ENCODE measurements around the gene ZG16. TPM values are rescaled to one million over a fixed set of nuclear protein-coding genes. Genes with fewer than 3 reads are reported as not detected.

The ZG16 gene
- total RNA-seq, 2 experiments from 2014 or later, result not detected

- peaks cover 78% of the 10 kb centered on the region for H3K4me1 Mint-ChIP-seq
- H3K27me3 Mint-ChIP-seq, result no peaks in the 10 kb centered on the region
- peaks cover 53% of the 10 kb centered on the region for H3K36me3 Mint-ChIP-seq (ENCODE audit: low read depth)
- H3K4me3 Mint-ChIP-seq, result peak overlapping the region; percentile 98
- H3K9me3 Mint-ChIP-seq, result no peaks in the 10 kb centered on the region
- peak overlapping the region; percentile 94 for H3K27ac Mint-ChIP-seq
- ChIA-PET POLR2A (interaction anchor here (1.3 to 10.3 kb wide), 6 partner anchors 10 to 173 kb away, joined by 3 to 206 read pairs (median 6); partner anchors contain the start of genes HIRIP3, MAZ and TAOK2), CTCF (interaction anchor here (0.6 to 8.1 kb wide), 7 partner anchors 14 to 234 kb away, joined by 3 to 86 read pairs (median 12); partner anchors contain the start of genes KIF22 and MAZ)
- DNase-seq, result no peak
Measured at GRCh38 chr16:29821643-29822115, 43.6 kb downstream of the ZG16 start.

- H3K27me3 Mint-ChIP-seq, result no peaks in the 10 kb centered on the region
- peaks cover 68% of the 10 kb centered on the region for H3K4me1 Mint-ChIP-seq
- DNase-seq, result no peak
- ChIA-PET CTCF (interaction anchor here (1.2 to 1.3 kb wide), 2 partner anchors 8 to 23 kb away, joined by 5 to 8 read pairs; partner anchors contain the start of gene PAGR1), POLR2A (interaction anchor here (0.7 to 3.2 kb wide), 5 partner anchors 9 to 133 kb away, joined by 3 to 17 read pairs (median 7); partner anchors contain the start of genes KIF22, MAZ and PAGR1)
- peaks cover 38% of the 10 kb centered on the region for H3K36me3 Mint-ChIP-seq (ENCODE audit: low read depth)
- peak overlapping the region; percentile 70 for H3K27ac Mint-ChIP-seq
- H3K9me3 Mint-ChIP-seq, result no peaks in the 10 kb centered on the region
- peak overlapping the region; percentile 27 for H3K4me3 Mint-ChIP-seq
Measured at GRCh38 chr16:29824589-29825144, 46.6 kb downstream of the ZG16 start.

DNA sequence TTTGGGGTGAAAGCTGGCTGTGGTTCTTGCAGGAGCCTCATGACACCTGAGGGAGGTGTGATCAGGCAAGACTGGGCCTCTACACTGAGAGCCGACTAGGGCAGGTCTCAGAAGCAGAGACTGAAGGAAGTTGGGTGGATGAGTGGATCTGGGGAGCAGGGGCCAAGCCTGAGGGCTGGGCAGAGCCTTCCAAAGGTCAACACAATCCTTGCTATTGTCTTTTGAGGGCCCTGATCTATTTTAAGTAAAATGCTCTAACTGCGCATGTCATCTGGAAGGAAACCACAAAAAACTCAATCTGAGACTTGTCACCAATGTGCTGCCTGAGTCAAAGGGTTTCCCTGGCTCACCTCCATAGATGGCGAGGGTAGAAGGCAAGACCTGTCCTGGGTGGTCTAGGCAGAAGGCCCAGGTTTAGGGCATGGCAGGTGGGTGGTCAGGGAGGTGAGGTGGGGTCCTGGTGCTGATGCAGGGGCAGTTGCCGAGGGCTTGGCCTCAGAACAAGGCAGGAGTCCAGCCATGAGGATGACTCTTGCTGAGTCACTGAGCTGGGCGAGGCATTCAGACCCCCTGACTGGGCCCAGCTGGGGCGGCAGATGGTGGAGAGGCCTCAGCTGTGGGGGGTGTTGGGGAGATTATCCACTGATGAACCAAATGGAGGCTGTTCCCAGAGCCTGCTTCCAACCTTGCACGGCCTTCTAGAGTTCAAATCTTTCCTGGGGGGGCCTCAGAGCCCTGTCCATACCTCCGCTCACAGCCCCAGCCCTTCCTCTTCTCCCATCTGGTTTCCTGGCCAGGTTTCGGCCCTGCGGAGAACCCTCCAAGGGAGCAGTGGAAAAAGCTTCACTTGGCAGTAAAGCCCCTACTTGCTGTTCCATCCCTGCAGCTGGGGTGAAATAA lies 47.3 kb downstream of the ZG16 start:
- ChIA-PET POLR2A (interaction anchor here (0.8 to 3.3 kb wide), 9 partner anchors 9 to 126 kb away, joined by 3 to 17 read pairs (median 4); partner anchors contain the start of genes KCTD13, KIF22, MAZ and PAGR1), CTCF (interaction anchor here (0.7 to 3.4 kb wide), 7 partner anchors 8 to 230 kb away, joined by 3 to 12 read pairs (median 5); partner anchors contain the start of gene PAGR1)
- Mint-ChIP-seq H3K27me3 (no peaks in the 10 kb centered on the region), H3K9me3 (no peaks in the 10 kb centered on the region), H3K4me1 (peaks cover 63% of the 10 kb centered on the region), H3K27ac (peak overlapping the region; percentile 70), H3K36me3 (ENCODE audit: low read depth) (peaks cover 36% of the 10 kb centered on the region), H3K4me3 (peak overlapping the region; percentile 27)
- peak; percentile 49 for DNase-seq

GRCh38 chr16:29826342-29826695 lies 48.3 kb downstream of the ZG16 start:
- POLR2A ChIA-PET, result interaction anchor here (0.8 to 3.3 kb wide), 8 partner anchors 10 to 135 kb away, joined by 3 to 17 read pairs (median 4); partner anchors contain the start of genes KCTD13, MAZ and PAGR1
- H3K4me3 Mint-ChIP-seq, result no peak overlapping the region
- no peak for DNase-seq
- H3K36me3 Mint-ChIP-seq (ENCODE audit: low read depth), result peaks cover 33% of the 10 kb centered on the region
- no peaks in the 10 kb centered on the region for H3K27me3 Mint-ChIP-seq
- H3K9me3 Mint-ChIP-seq, result no peaks in the 10 kb centered on the region
- CTCF ChIA-PET, result interaction anchor here (0.6 to 3.4 kb wide), 10 partner anchors 8 to 125 kb away, joined by 3 to 12 read pairs (median 4); partner anchors contain the start of genes KIF22 and PAGR1
- no peak overlapping the region for H3K27ac Mint-ChIP-seq
- peaks cover 58% of the 10 kb centered on the region for H3K4me1 Mint-ChIP-seq

DNA sequence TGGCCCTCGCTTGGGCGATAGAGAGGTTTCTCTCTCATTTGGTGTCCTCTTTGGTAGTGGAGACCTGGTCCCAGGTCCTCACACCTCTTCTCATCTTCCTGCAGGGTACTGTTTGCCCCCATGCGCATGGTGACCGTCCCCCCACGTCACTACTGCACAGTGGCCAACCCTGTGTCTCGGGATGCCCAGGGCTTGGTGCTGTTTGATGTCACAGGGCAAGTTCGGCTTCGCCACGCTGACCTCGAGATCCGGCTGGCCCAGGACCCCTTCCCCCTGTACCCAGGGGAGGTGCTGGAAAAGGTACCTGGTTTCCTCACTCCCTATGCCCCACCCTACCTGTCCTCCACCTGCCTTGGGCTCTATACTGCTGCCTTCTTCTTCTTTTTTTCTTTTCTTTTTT lies 52.7 kb downstream of the ZG16 start:
- H3K27me3 Mint-ChIP-seq, result no peaks in the 10 kb centered on the region
- no peaks in the 10 kb centered on the region for H3K9me3 Mint-ChIP-seq
- DNase-seq, result no peak
- ChIA-PET POLR2A (no interaction called here), CTCF (no interaction called here)
- H3K4me3 Mint-ChIP-seq, result no peak overlapping the region
- peaks cover 22% of the 10 kb centered on the region for H3K4me1 Mint-ChIP-seq
- peaks cover 43% of the 10 kb centered on the region for H3K36me3 Mint-ChIP-seq (ENCODE audit: low read depth)
- no peak overlapping the region for H3K27ac Mint-ChIP-seq

DNA sequence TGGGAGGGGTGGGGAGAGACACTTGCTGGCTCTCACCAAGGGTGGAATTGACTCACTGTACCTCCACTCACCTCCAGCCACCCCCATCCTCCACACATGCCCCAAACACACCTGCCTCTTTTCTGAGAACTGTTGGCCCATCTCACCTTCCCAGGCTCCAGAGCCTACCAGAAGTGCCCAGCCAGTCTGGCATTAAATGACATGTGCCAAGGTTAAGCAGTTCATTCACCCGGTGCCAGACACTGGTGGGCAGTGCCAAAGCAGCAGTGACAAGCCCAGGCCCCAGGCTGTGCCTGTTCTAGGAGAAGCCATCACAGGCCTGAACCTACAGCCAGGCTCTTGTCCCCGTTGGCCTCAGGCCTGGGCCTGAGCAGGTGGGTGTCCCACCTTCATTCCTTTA lies 53.4 kb downstream of the ZG16 start:
- H3K27ac Mint-ChIP-seq, result no peak overlapping the region
- DNase-seq, result no peak
- no peaks in the 10 kb centered on the region for H3K9me3 Mint-ChIP-seq
- H3K4me3 Mint-ChIP-seq, result no peak overlapping the region
- H3K4me1 Mint-ChIP-seq, result peaks cover 16% of the 10 kb centered on the region
- CTCF ChIA-PET, result no interaction called here
- POLR2A ChIA-PET, result no interaction called here
- no peaks in the 10 kb centered on the region for H3K27me3 Mint-ChIP-seq
- H3K36me3 Mint-ChIP-seq (ENCODE audit: low read depth), result peaks cover 49% of the 10 kb centered on the region

Other genes starting within 250 kb of the ZG16 start
- 100 to 1,000 TPM; 341 to 359 TPM for gene SPN, start 115.0 kb upstream of the ZG16 start, total RNA-seq
- gene QPRT, start 99.1 kb upstream of the ZG16 start, total RNA-seq, result 1 to 10 TPM; 8.3 to 9.3 TPM
- 10 to 100 TPM; 94.6 to 99.2 TPM for gene C16orf54, start 32.3 kb upstream of the ZG16 start, total RNA-seq
- 100 to 1,000 TPM; 187 to 192 TPM for gene KIF22, start 12.5 kb downstream of the ZG16 start, total RNA-seq
- gene MAZ, start 28.3 kb downstream of the ZG16 start, total RNA-seq, result 100 to 1,000 TPM; 365 to 376 TPM
- 1 to 10 TPM in 1 of 2 experiments, under 1 TPM in 1; 0.91 to 1.0 TPM for gene PRRT2, start 33.9 kb downstream of the ZG16 start, total RNA-seq
- gene PAGR1, start 37.9 kb downstream of the ZG16 start, total RNA-seq, result 10 to 100 TPM; 26.6 to 28.4 TPM
- 100 to 1,000 TPM; 167 TPM for gene MVP, start 42.2 kb downstream of the ZG16 start, total RNA-seq
- 10 to 100 TPM; 60.0 to 63.2 TPM for gene CDIPT, start 85.0 kb downstream of the ZG16 start, total RNA-seq
- gene SEZ6L2, start 121.3 kb downstream of the ZG16 start, total RNA-seq, result under 1 TPM; 0.08 to 0.13 TPM
- gene ASPHD1, start 122.2 kb downstream of the ZG16 start, total RNA-seq, result under 1 TPM in 1 of 2 experiments, not detected in 1; 0.15 TPM
- 10 to 100 TPM; 34.5 to 36.0 TPM for gene KCTD13, start 148.0 kb downstream of the ZG16 start, total RNA-seq
- gene TMEM219, start 183.8 kb downstream of the ZG16 start, total RNA-seq, result 10 to 100 TPM; 68.9 to 78.7 TPM
- 10 to 100 TPM; 44.2 TPM for gene TAOK2, start 195.6 kb downstream of the ZG16 start, total RNA-seq
- 10 to 100 TPM; 38.7 to 40.3 TPM for gene HIRIP3, start 217.4 kb downstream of the ZG16 start, total RNA-seq
- 100 to 1,000 TPM; 102 to 107 TPM for gene INO80E, start 218.0 kb downstream of the ZG16 start, total RNA-seq
- not detected for gene DOC2A, start 232.8 kb downstream of the ZG16 start, total RNA-seq
- gene C16orf92, start 244.9 kb downstream of the ZG16 start, total RNA-seq, result not detected

Measured in activated CD4-positive, alpha-beta memory T cell treated with anti-CD3 and anti-CD28 coated beads, Interleukin-2, amount 10 ng/mL, durations not matched to agents 7 days and 5 days (primary cell).